HCT116 (cell line): Measurements from ENCODE around the gene NTHL1. TPM values are rescaled to one million over a fixed set of nuclear protein-coding genes. Genes with fewer than 3 reads are reported as not detected.

Source experiments
- ATAC-seq: fragments of 200-7000 bp; cut with Tn5 transposase; 2 replicates; pipeline ENCODE4 v1.9.1; 2020; ENCODE audit warnings: mild to moderate bottlenecking, moderate library complexity
- BruUV-seq: library from RNA; stranded (reverse); fragments of 400-500 nt; replicated peaks from 2 replicates; lab custom pipeline; 2021; lab: Mats Ljungman, UMichigan
- CTCF ChIA-PET: fragments of 300-600 bp; sonication (Branson Sonifier 250); formaldehyde crosslinking; loops from one replicate; lab custom pipeline; 2021; ENCODE audit warnings: antibody characterized with exemption; lab: Charles Lee
- POLR2A ChIA-PET: fragments of 300-600, 350-600 bp; sonication (Branson Sonifier 250); formaldehyde crosslinking; loops from one replicate; lab custom pipeline; 2021; ENCODE audit warnings: antibody characterized with exemption; lab: Charles Lee
- RAD21 ChIA-PET, 2 experiments: fragments of 300-600 bp; sonication (Branson Sonifier 250); formaldehyde crosslinking; loops; one replicate each; lab custom pipeline; 2023; ENCODE audit warnings: low total read pairs in 2 of 2; ENCODE audit not compliant: uncharacterized antibody in 2 of 2, unreplicated experiment in 2 of 2, low non-redundant PET in 1 of 2; lab: Charles Lee
- DNase-seq: peaks from one replicate; pipeline ENCODE4 v3.0.0-alpha.2; 2010; ENCODE audit warnings: low read depth, low spot score
- H2AFZ ChIP-seq: fragments of 200-600 bp; shearing (Covaris generic), sonication (generic); 2 replicates; pipeline ENCODE4 v1.6.1; 2017; ENCODE audit warnings: low read depth, mixed run types, mixed read lengths, antibody characterized with exemption, low read length; ENCODE audit not compliant: poor library complexity, severe bottlenecking
- H3K27ac ChIP-seq: 2 replicates; pipeline ENCODE4 v1.5.1; 2012; ENCODE audit warnings: low read depth, low read length
- H3K27me3 ChIP-seq: fragments of 200-600 bp; sonication (generic); 2 replicates; pipeline ENCODE4 v1.6.1; 2016; ENCODE audit warnings: mixed run types, low read length, mixed read lengths; ENCODE audit not compliant: insufficient read depth
- H3K36me3 ChIP-seq, 2 experiments: fragments of 200-500 bp in 1 of 2; fragments of 200-600 bp in 1 of 2; sonication (Bioruptor generic) in 1 of 2; sonication (generic) in 1 of 2; 2 replicates each; pipeline versions ENCODE4 v1.5.1 to v1.6.1; 2014 to 2016; ENCODE audit warnings: low read length in 2 of 2, inconsistent platforms in 1 of 2, mixed read lengths in 1 of 2, mixed run types in 1 of 2; ENCODE audit not compliant: insufficient read depth in 2 of 2, control insufficient read depth in 1 of 2
- H3K4me1 ChIP-seq, 2 experiments: fragments of 200-600 bp in 1 of 2; sonication (generic) in 1 of 2; 2 replicates each; pipeline versions ENCODE4 v1.5.1 to v1.6.1; 2012 to 2017; ENCODE audit warnings: low read length in 2 of 2, inconsistent platforms in 1 of 2, mild to moderate bottlenecking in 1 of 2, mixed read lengths in 1 of 2, mixed run types in 1 of 2, moderate library complexity in 1 of 2; ENCODE audit not compliant: insufficient read depth in 2 of 2, control insufficient read depth in 1 of 2
- H3K4me2 ChIP-seq: fragments of 200-600 bp; sonication (generic); 2 replicates; pipeline ENCODE4 v1.6.1; 2017; ENCODE audit warnings: mixed run types, low read length, mixed read lengths
- H3K4me3 ChIP-seq, 2 experiments: fragments of 200-600 bp in 1 of 2; sonication (generic) in 1 of 2; replicated peaks in 1 of 2; 2 replicates each; pipeline ENCODE4 v1.5.1; 2011 to 2016; ENCODE audit warnings: low read length in 2 of 2, control low read depth in 1 of 2, low read depth in 1 of 2, mild to moderate bottlenecking in 1 of 2, mixed read lengths in 1 of 2, mixed run types in 1 of 2
- H3K79me2 ChIP-seq: fragments of 200-600 bp; sonication (generic); 2 replicates; pipeline ENCODE4 v1.6.1; 2017; ENCODE audit warnings: mild to moderate bottlenecking, mixed run types, low read length, moderate library complexity, mixed read lengths; ENCODE audit not compliant: insufficient read depth
- H3K9ac ChIP-seq: fragments of 200-600 bp; sonication (generic); 2 replicates; pipeline ENCODE4 v1.6.1; 2016; ENCODE audit warnings: low read length, mixed read lengths
- H3K9me2 ChIP-seq: fragments of 200-600 bp; sonication (generic), shearing (Covaris generic); 2 replicates; pipeline ENCODE4 v1.6.1; 2017; ENCODE audit warnings: mixed run types, mild to moderate bottlenecking, moderate library complexity; ENCODE audit not compliant: insufficient read depth
- H3K9me3 ChIP-seq, 2 experiments: fragments of 200-500 bp in 1 of 2; fragments of 200-600 bp in 1 of 2; sonication (Bioruptor generic) in 1 of 2; sonication (generic) in 1 of 2; 2 replicates each; pipeline ENCODE4 v1.6.1; 2014 to 2017; ENCODE audit warnings: low read length in 2 of 2, mixed read lengths in 2 of 2, inconsistent platforms in 1 of 2, low read depth in 1 of 2, mild to moderate bottlenecking in 1 of 2, mixed run types in 1 of 2, moderate library complexity in 1 of 2; ENCODE audit not compliant: control insufficient read depth in 1 of 2, insufficient read depth in 1 of 2
- H4K20me1 ChIP-seq: fragments of 200-600 bp; sonication (generic), shearing (Covaris generic); 2 replicates; pipeline ENCODE4 v1.6.1; 2017; ENCODE audit warnings: mixed run types, mild to moderate bottlenecking, moderate library complexity; ENCODE audit not compliant: insufficient read depth
- ATF3 ChIP-seq: IDR thresholded peaks from 2 replicates; pipeline ENCODE4 v1.6.1; 2012
- CBX3 ChIP-seq: IDR thresholded peaks from 2 replicates; pipeline ENCODE4 v1.6.1; 2012; ENCODE audit warnings: low read depth
- CEBPB ChIP-seq: IDR thresholded peaks from 2 replicates; pipeline ENCODE4 v1.6.1; 2012; ENCODE audit warnings: low read depth
- CTCF ChIP-seq, 3 experiments: fragments of 200-600 bp in 1 of 3; sonication (generic) in 1 of 3; IDR thresholded peaks in 2 of 3; conservative IDR thresholded peaks in 1 of 3; 2 replicates each; pipeline ENCODE4 v1.5.1; 2012 to 2017; ENCODE audit warnings: low read depth in 2 of 3, low read length in 2 of 3, antibody characterized with exemption in 1 of 3, borderline replicate concordance in 1 of 3, control low read depth in 1 of 3, mild to moderate bottlenecking in 1 of 3, mixed read lengths in 1 of 3, mixed run types in 1 of 3, moderate library complexity in 1 of 3; ENCODE audit not compliant: insufficient read depth in 1 of 3
- EGR1 ChIP-seq: IDR thresholded peaks from 2 replicates; pipeline ENCODE4 v1.6.1; 2012; ENCODE audit warnings: low read depth
- ELF1 ChIP-seq: IDR thresholded peaks from 2 replicates; pipeline ENCODE4 v1.6.1; 2012; ENCODE audit warnings: low read depth, borderline replicate concordance
- EZH2 ChIP-seq: fragments of 200-600 bp; sonication (generic); IDR thresholded peaks from 2 replicates; pipeline ENCODE4 v1.6.1; 2017; ENCODE audit warnings: antibody characterized with exemption, mixed run types
- EZH2phosphoT487 ChIP-seq: fragments of 200-600 bp; IDR thresholded peaks from 2 replicates; pipeline ENCODE4 v1.6.1; 2018; ENCODE audit warnings: antibody characterized with exemption, borderline replicate concordance
- FOSL1 ChIP-seq: IDR thresholded peaks from 2 replicates; pipeline ENCODE4 v1.6.1; 2012; ENCODE audit warnings: low read depth
- JUND ChIP-seq: IDR thresholded peaks from 2 replicates; pipeline ENCODE4 v1.6.1; 2012
- POLR2A ChIP-seq: IDR thresholded peaks from 2 replicates; pipeline ENCODE4 v1.7.0; 2011; ENCODE audit warnings: borderline replicate concordance; ENCODE audit not compliant: insufficient read depth, insufficient read length; ENCODE audit errors: extremely low read depth
- POLR2AphosphoS5 ChIP-seq: IDR thresholded peaks from 2 replicates; pipeline ENCODE4 v1.6.1; 2011; ENCODE audit warnings: mild to moderate bottlenecking, low read depth, low read length, moderate library complexity
- SIN3A ChIP-seq: IDR thresholded peaks from 2 replicates; pipeline ENCODE4 v1.6.1; 2012; ENCODE audit warnings: low read depth
- SP1 ChIP-seq: IDR thresholded peaks from 2 replicates; pipeline ENCODE4 v1.6.1; 2012; ENCODE audit warnings: low read depth
- YY1 ChIP-seq: IDR thresholded peaks from 2 replicates; pipeline ENCODE4 v1.6.1; 2011; ENCODE audit warnings: low read length, low read depth, moderate library complexity, mild to moderate bottlenecking; ENCODE audit not compliant: insufficient replicate concordance; ENCODE audit errors: extremely low read depth
- ZBTB33 ChIP-seq: IDR thresholded peaks from 2 replicates; pipeline ENCODE4 v1.6.1; 2011; ENCODE audit warnings: mild to moderate bottlenecking, low read length, moderate library complexity; ENCODE audit not compliant: insufficient replicate concordance; ENCODE audit errors: extremely low read depth
- ZFX ChIP-seq: fragments of 450-650 bp; IDR thresholded peaks from 2 replicates; pipeline ENCODE4 v1.6.1; 2017
- ZNF274 ChIP-seq: fragments of 200-500 bp; sonication (Bioruptor generic); IDR thresholded peaks from 2 replicates; pipeline ENCODE4 v1.6.1; 2014; ENCODE audit warnings: mild to moderate bottlenecking, low read depth, low read length, inconsistent platforms
- intact Hi-C: fragments of 100-400 bp; cut with micrococcal nuclease; formaldehyde crosslinking; loops from 2 replicates; pipeline ENCODE4 v1.10.0; 2022
- total RNA-seq: library from RNA; stranded (reverse); gene quantifications from one replicate; pipeline ENCODE4 v1.2.1, GENCODE V29; 2021; ENCODE audit not compliant: unreplicated experiment
- TF ChIP-seq, protein P1 (sequence below): IDR thresholded peaks from 2 replicates; pipeline ENCODE4 v1.6.1; 2012
- TF ChIP-seq, protein P2 (sequence below): IDR thresholded peaks from 2 replicates; pipeline ENCODE4 v1.6.1; 2012; ENCODE audit warnings: low read depth

Gene NTHL1
- total RNA-seq, 1 experiment from 2014 or later = 40.1 TPM

DNA sequence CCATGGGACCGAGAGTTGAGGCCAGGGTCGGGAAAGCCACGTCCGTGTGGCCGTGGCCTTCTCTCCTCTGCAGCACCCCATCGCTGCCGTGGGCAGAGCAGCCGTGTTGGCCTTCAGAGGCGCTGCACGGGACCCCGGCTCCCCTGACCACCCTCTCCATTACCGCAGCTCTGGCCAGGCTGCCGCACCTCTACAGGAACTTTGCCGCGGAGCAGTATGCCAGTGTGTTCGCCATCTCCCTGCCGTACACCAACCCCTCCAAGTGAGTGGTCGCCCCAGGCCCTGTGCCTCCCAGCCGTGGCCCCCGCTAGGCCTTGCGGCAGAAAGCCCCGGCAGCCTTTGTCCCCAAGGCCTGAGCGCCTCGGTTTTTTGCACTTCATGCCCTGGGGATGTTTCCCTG lies 28.0 kb upstream of the NTHL1 start:
- TF ChIP-seq CBX3 (no peak), EZH2phosphoT487 (no peak), EGR1 (no peak), POLR2AphosphoS5 (no peak), EZH2 (no peak), ZNF274 (no peak), CTCF (IDR thresholded peaks at IDR 0.05 in 2 of 3, conservative IDR thresholded peaks at IDR 0.05 in 1 of 3; ENCODE audit: borderline replicate concordance in 1 of 3, insufficient read depth in 1 of 3, low read depth in 2 of 3, low read length in 2 of 3) (no peak), ZFX (no peak), SP1 (no peak), SIN3A (no peak), FOSL1 (no peak), YY1 (no peak), JUND (no peak), ZBTB33 (no peak), ATF3 (no peak), POLR2A (no peak), ELF1 (no peak), CEBPB (no peak)
- TF ChIP-seq, protein P1, sequence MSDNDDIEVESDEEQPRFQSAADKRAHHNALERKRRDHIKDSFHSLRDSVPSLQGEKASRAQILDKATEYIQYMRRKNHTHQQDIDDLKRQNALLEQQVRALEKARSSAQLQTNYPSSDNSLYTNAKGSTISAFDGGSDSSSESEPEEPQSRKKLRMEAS = no peak
- TF ChIP-seq, protein P2, sequence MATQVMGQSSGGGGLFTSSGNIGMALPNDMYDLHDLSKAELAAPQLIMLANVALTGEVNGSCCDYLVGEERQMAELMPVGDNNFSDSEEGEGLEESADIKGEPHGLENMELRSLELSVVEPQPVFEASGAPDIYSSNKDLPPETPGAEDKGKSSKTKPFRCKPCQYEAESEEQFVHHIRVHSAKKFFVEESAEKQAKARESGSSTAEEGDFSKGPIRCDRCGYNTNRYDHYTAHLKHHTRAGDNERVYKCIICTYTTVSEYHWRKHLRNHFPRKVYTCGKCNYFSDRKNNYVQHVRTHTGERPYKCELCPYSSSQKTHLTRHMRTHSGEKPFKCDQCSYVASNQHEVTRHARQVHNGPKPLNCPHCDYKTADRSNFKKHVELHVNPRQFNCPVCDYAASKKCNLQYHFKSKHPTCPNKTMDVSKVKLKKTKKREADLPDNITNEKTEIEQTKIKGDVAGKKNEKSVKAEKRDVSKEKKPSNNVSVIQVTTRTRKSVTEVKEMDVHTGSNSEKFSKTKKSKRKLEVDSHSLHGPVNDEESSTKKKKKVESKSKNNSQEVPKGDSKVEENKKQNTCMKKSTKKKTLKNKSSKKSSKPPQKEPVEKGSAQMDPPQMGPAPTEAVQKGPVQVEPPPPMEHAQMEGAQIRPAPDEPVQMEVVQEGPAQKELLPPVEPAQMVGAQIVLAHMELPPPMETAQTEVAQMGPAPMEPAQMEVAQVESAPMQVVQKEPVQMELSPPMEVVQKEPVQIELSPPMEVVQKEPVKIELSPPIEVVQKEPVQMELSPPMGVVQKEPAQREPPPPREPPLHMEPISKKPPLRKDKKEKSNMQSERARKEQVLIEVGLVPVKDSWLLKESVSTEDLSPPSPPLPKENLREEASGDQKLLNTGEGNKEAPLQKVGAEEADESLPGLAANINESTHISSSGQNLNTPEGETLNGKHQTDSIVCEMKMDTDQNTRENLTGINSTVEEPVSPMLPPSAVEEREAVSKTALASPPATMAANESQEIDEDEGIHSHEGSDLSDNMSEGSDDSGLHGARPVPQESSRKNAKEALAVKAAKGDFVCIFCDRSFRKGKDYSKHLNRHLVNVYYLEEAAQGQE = no peak

More for the DNA sequence above, 28.0 kb upstream of the NTHL1 start:
- H3K4me1 ChIP-seq = no peaks in the 10 kb centered on the region
- no peak overlapping the region for H3K4me2 ChIP-seq
- ChIA-PET RAD21 (no interaction called here), POLR2A (no interaction called here), CTCF (no interaction called here)
- BruUV-seq = no TSS peak
- intact Hi-C loops = no loop called here
- DNase-seq (no peak), ATAC-seq (no peak)
- no peaks in the 10 kb centered on the region for H3K27me3 ChIP-seq
- no peaks in the 10 kb centered on the region for H4K20me1 ChIP-seq
- H3K9me2 ChIP-seq = no peaks in the 10 kb centered on the region
- no peak overlapping the region for H2AFZ ChIP-seq
- H3K9ac ChIP-seq = no peak overlapping the region
- no peaks in the 10 kb centered on the region for H3K9me3 ChIP-seq
- H3K27ac ChIP-seq = no peak overlapping the region
- no peaks in the 10 kb centered on the region for H3K79me2 ChIP-seq
- peaks cover 0 to 2% of the 10 kb centered on the region in 2 experiments; a peak in 1 of 4 replicates for H3K36me3 ChIP-seq
- H3K4me3 ChIP-seq = no peak overlapping the region
